HG03064 (cell line): ENCODE measurements around the gene TBCD.

Experiments
- ATAC-seq: cut with Tn5 transposase; IDR thresholded peaks from one replicate; pipeline ENCODE4 v1.9.1; 2021; ENCODE audit warnings: low read depth; ENCODE audit not compliant: unreplicated experiment

TBCD gene

DNA sequence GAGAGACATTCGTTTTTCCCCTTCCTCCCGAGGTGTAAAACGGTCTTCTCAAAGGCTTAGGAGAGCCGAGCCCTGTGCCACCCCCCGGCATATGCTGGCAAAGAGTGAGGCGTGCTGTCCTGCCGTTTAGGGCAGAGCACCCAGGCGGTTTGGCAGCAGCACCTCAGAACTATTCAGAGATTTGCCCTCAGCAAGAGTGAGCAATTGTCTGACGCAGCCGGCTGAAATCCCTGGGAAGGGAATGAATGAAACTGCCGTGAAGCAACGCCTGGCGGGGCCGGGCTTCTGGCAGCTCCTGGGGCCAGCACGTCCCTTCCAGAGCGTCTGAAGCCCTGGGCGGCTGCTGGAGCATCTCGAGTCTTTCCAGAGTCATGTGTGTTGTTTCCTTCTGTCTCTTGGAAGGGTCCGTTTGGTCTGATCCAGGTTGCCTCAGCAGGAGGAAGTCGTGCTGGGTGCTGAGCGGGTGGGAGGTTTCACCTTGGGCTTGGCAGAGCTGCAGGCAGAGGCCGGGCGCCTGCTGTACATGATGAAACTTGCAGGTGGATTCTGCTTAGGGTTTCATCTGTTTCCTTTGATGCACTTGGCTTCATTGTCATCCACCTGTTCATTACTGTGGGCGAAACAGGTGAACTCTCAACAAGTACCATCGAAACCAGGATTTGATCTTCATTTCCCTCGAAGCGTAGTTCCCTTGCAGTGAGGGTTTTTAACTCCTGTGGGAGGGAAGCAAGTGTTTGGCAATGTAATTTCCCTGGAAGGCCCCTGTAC lies 35.4 kb downstream of the TBCD start:
- no peak for ATAC-seq

GRCh38 chr17:82788206-82789001 lies 36.5 kb downstream of the TBCD start:
- no peak for ATAC-seq

DNA sequence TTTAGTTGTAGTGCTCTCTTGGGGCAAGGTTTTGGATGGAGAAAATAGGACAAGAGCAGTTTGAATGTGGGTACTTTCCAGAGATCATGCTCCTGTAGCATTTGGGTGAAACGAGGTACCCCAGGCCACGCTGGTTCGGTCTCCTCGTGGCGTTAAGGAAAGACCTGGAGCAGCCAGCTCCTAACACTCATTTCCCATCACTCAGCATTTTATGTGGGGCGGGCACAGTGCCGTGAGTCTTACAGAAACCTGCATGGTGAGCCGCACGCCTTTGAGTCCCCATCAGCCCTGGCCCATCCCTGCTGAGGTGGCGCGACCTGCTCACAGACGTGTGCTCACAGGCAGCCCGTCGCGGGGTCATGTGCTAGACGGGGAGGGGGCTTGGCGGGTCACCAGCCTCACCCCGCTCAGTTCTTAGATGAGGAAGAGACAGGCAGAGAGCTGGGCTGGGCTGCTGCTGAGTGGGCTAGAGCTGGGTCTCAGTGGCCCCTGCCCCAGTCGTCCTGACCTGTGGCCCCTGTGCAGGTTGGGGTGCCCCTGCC lies 37.3 kb downstream of the TBCD start:
- no peak for ATAC-seq

- no peak for ATAC-seq
Measured at GRCh38 chr17:82789806-82790205, 37.9 kb downstream of the TBCD start.

- ATAC-seq, result no peak
Measured at GRCh38 chr17:82790391-82790790, 38.5 kb downstream of the TBCD start.

GRCh38 chr17:82791532-82791931 lies 39.7 kb downstream of the TBCD start:
- no peak for ATAC-seq

- no peak for ATAC-seq
Measured at GRCh38 chr17:82793974-82794630, 42.2 kb downstream of the TBCD start.

GRCh38 chr17:82794781-82795482 lies 43.1 kb downstream of the TBCD start:
- ATAC-seq, result no peak

DNA sequence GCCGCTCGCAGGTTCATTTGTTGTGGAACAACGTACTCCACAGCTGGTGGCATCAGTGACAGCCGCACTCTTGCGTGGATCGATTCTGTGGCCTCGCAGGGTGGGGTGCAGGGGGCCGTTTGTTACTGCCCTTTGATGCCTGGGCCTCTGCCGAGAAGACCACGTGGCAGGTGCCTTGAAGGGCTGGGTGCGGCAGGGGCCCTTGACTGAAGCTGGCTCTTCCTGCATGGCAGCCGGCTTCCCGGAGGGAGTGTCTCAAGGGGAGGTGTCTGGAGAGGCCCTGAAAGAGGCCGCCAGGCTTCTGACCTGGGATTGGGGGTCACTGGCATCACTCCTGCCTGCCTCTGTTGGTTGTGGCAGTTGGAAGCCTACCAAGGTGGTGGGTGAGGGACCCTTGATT lies 43.8 kb downstream of the TBCD start:
- no peak for ATAC-seq

DNA sequence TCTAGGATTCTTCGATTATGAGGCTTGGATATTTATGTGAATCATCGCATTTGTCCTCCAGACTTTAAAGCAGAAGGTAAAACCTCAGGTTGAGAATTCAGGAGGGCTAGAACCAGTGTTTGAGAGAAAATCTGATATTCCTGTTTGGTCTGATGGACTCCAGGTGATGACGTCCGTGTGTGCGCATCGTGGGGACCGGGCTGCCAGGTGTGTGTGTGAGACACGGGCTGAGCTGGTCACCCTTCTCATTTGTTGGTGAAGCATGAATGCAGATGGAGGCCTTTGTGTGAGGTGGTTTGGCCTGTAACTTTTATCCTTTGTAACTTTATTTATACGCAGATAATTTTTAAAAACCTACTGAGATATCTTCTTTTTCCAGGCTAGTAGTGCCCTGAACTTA lies 45.2 kb downstream of the TBCD start:
- ATAC-seq, result no peak

GRCh38 chr17:82798752-82799151 lies 46.9 kb downstream of the TBCD start:
- no peak for ATAC-seq

DNA sequence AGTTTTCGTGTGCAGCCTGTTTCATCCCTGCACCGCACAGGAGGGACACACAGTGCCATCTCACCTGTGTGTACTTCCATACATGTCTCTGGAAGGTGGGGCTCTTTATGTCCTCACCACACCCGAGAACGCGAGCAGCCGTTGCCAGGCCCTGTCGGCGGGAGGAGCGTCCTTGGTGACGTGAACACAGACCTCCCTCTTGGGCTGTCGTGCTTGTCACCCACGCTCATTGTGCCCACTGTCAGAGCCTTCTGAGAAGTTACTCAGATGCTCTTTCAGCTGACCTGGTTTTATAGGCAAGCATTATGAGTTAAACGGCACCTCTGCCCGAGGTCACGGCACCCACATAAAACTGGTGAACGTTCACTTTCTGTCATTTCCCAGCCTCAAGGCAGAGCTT lies 47.7 kb downstream of the TBCD start:
- no peak for ATAC-seq

DNA sequence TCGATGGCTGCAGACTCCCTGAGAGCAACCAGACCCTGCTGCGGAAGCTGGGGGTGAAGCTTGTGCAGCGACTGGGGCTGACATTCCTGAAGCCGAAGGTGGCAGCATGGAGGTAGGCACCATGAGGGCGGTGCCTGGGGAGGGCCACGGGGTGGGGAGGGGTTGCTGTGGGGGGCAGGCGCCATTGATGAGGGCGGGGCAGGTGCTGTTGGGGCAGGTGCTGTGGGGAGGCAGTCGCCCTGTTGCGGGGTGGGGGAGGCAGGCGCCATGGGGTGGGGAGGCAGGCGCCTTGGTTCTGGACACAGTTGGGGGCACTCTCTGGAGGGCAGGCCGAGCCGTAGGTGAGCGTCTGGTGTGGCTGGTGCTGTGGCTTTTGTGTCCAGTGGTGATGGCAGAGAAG lies 49.0 kb downstream of the TBCD start:
- ATAC-seq, result no peak

DNA sequence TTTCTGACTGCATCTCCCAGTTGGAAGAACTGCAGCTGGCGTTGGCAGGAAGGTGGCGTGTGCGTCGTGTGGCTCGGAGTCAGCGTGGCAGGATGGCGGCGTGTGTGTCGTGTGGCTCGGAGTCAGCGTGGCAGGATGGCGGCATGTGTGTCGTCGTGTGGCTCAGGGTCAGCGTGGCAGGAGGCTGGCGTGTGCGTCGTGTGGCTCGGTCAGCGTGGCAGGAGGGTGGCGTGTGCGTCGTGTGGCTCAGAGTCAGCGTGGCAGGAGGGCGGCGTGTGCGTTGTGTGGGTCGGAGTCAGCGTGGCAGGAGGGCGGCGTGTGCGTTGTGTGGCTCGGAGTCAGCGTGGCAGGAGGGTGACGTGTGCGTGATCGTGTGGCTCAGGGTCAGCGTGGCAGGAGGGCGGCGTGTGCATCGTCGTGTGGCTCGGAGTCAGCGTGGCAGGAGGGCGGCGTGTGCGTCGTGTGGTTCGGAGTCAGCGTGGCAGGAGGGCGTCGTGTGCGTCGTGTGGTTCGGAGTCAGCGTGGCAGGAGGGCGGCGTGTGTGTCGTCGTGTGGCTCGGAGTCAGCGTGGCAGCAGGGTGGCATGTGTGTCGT lies 49.6 kb downstream of the TBCD start:
- no peak for ATAC-seq

DNA sequence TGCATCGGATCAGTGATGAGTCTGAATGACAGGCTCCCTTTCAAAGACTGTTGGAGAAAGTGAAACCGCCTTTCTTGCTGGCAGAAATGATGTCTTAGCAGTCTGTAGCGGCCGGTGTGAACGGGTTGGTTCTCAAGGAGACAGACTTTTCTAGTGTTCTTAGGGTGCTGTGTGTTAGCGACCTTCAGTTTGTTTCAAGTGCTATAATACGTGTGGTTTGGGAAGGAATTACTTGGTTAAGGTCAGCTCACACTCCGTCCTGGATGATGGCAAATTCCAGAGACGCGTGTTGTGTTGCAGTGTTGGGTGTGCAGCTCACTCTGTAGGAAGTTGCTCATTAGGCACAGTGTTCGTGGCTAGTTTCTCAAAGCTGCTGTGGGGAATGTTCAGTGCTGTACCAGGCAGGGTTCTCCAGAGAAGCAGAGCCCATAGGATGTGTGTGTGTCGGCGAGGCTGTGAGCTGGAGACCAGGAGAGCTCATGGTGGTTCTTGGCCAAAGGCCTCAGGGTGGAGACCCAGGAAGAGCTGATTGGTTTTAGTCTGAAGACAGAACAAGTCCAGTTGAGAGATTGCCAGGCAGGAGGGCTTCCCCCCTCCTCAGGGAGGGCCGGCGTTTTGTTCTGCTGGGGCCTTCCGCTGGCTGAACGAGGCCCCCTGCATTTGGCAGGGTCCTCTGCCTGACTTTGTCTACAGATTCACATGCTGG lies 50.4 kb downstream of the TBCD start:
- no peak for ATAC-seq

GRCh38 chr17:82803185-82803584 lies 51.3 kb downstream of the TBCD start:
- ATAC-seq, result no peak

DNA sequence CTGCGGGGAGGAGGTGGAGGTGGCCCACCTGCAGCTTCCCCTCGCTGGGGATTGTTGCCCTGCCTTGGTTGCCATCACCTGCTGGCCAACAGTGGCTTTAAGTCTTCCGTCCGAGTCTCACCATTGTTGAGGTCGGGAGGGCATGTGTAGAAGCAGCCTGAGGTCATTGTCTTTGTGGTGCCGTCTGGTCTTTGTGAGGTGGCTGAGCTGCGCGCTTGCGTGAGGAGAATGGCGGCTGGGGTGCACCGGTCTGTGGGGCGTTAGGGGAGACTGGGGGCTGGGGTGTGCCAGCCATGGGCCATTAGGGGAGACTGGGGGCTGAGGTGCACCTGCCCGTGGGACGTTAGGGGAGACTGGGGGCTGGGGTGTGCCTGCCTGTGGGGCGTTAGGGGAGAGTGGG lies 51.7 kb downstream of the TBCD start:
- ATAC-seq, result no peak

GRCh38 chr17:82804442-82805191 lies 52.8 kb downstream of the TBCD start:
- ATAC-seq, result no peak

GRCh38 chr17:82805254-82805653 lies 53.4 kb downstream of the TBCD start:
- ATAC-seq, result no peak
